Muscle of leg (tissue), 11 donors: Measurements from ENCODE around the gene TNFRSF25. TPM values are rescaled to one million over a fixed set of nuclear protein-coding genes. Genes with fewer than 3 reads are reported as not detected.

Experiments
- DNase-seq: peaks from one replicate; pipeline ENCODE4 v3.0.0; 2013
- H3K27ac ChIP-seq: one replicate; pipeline ENCODE4 v1.5.1; 2013; ENCODE audit warnings: mild to moderate bottlenecking, low read length, control low read depth
- H3K27me3 ChIP-seq: one replicate; pipeline ENCODE4 v1.6.1; 2013; ENCODE audit warnings: low read length; ENCODE audit not compliant: control insufficient read depth, insufficient read depth
- H3K36me3 ChIP-seq: one replicate; pipeline ENCODE4 v1.6.1; 2013; ENCODE audit warnings: low read length; ENCODE audit not compliant: control insufficient read depth, insufficient read depth
- H3K4me1 ChIP-seq: one replicate; pipeline ENCODE4 v1.6.1; 2013; ENCODE audit warnings: low read length; ENCODE audit not compliant: control insufficient read depth, insufficient read depth
- H3K4me3 ChIP-seq: one replicate; pipeline ENCODE4 v1.5.1; 2013; ENCODE audit warnings: low read length, control low read depth
- H3K9me3 ChIP-seq: replicated peaks from 2 replicates; pipeline ENCODE4 v1.6.1; 2013; ENCODE audit warnings: low read depth, low read length; ENCODE audit not compliant: control insufficient read depth
- WGBS: methylation state at CpG from one replicate; pipeline ENCODE4 v1.1.5; 2013; ENCODE audit warnings: missing lambda C conversion rate; ENCODE audit not compliant: insufficient coverage; 5-methylcytosine and 5-hydroxymethylcytosine counted together
- polyA plus RNA-seq, 8 donors: library from polyadenylated mRNA; unstranded; fragments of 120-200 nt; gene quantifications; one replicate each; pipeline versions ENCODE4 v1.2.1 to v1.2.3, GENCODE V29; 2013; ENCODE audit warnings: inconsistent platforms in 1 of 8, low replicate concordance in 1 of 8; ENCODE audit not compliant: insufficient read length in 8 of 8, insufficient read depth in 1 of 8
- total RNA-seq: library from RNA; stranded (reverse); fragments of 120-200 nt; gene quantifications from one replicate; pipeline ENCODE4 v1.2.4, GENCODE V29; 2013

TNFRSF25 gene
- total and polyA plus RNA-seq, 9 donors = 5.3 to 18.3 (median 11.0) TPM

- Histone ChIP-seq H3K27me3 (no peaks in the 10 kb centered on the region), H3K4me3 (no peak overlapping the region), H3K9me3 (no peaks in the 10 kb centered on the region), H3K4me1 (peaks cover 92% of the 10 kb centered on the region), H3K36me3 (no peaks in the 10 kb centered on the region), H3K27ac (no peak overlapping the region)
- DNase-seq = peak; percentile 72
- 41% methylated on average over 10 of the region's 20 CpGs for WGBS
These were observed 43.4 kb upstream of the TNFRSF25 start for GRCh38 chr1:6509220-6509918.

- H3K4me1 ChIP-seq = peaks cover 92% of the 10 kb centered on the region
These were observed 42.8 kb upstream of the TNFRSF25 start for GRCh38 chr1:6508816-6509189.

DNA sequence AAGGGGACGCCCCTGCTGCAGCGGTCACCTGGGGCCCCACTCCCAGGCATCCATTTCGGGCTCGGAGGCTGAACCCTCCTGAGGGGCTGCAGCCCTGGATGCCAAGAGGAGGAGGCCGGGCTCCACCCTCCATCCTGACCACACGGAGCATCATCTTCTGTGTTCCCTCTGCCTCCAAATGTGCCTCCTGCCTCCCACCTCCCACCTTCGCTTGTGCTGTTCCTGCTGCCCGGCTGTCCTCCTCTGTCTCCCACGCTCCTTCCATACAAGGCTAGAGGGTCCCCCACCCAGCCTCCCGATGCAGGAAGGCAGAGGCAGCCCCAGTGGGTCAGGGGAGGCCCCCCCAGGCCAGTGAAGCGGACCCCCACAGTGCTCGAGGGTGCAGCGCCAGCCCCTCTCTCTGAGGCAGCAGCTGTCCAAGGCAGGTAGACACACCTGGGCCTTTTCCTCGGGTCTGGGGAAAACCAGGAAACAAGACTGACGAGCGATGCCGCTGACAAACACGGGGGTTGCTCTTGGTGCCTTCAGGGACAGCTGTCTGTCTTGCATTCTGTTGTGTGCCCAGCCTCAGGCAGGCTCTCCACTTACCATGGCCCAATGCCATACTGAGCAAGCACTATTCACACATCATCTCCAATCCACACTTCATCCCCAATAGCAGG, 42.3 kb upstream of the TNFRSF25 start:
- Histone ChIP-seq H3K27me3 (no peaks in the 10 kb centered on the region), H3K4me1 (peaks cover 88% of the 10 kb centered on the region), H3K4me3 (no peak overlapping the region), H3K36me3 (no peaks in the 10 kb centered on the region), H3K9me3 (no peaks in the 10 kb centered on the region), H3K27ac (peak overlapping the region; percentile 29)
- 51% methylated on average over 14 of the region's 18 CpGs for WGBS
- DNase-seq = peak; percentile 60

More at GRCh38 chr1:6508816-6509189, 42.8 kb upstream of the TNFRSF25 start:
- DNase-seq = no peak
- Histone ChIP-seq H3K9me3 (no peaks in the 10 kb centered on the region), H3K27ac (peak overlapping the region; percentile 47), H3K27me3 (no peaks in the 10 kb centered on the region), H3K36me3 (no peaks in the 10 kb centered on the region), H3K4me3 (no peak overlapping the region)
- WGBS = 76% methylated on average over 10 of the region's 11 CpGs

- DNase-seq = no peak
- H3K27me3 ChIP-seq = no peaks in the 10 kb centered on the region
- H3K4me3 ChIP-seq = no peak overlapping the region
- H3K36me3 ChIP-seq = no peaks in the 10 kb centered on the region
- no peaks in the 10 kb centered on the region for H3K9me3 ChIP-seq
- WGBS = 25% methylated on average over 12 of the region's 12 CpGs
- H3K27ac ChIP-seq = peak overlapping the region; percentile 13
- peaks cover 87% of the 10 kb centered on the region for H3K4me1 ChIP-seq
These were observed 41.5 kb upstream of the TNFRSF25 start for GRCh38 chr1:6507461-6507911.

- H3K36me3 ChIP-seq = no peaks in the 10 kb centered on the region
- no peak for DNase-seq
- no peaks in the 10 kb centered on the region for H3K27me3 ChIP-seq
- 18% methylated on average over 3 of the region's 7 CpGs for WGBS
- H3K4me3 ChIP-seq = no peak overlapping the region
- peaks cover 87% of the 10 kb centered on the region for H3K4me1 ChIP-seq
- no peaks in the 10 kb centered on the region for H3K9me3 ChIP-seq
- H3K27ac ChIP-seq = peak overlapping the region; percentile 13
These were observed 41.1 kb upstream of the TNFRSF25 start for GRCh38 chr1:6507037-6507428.

DNA sequence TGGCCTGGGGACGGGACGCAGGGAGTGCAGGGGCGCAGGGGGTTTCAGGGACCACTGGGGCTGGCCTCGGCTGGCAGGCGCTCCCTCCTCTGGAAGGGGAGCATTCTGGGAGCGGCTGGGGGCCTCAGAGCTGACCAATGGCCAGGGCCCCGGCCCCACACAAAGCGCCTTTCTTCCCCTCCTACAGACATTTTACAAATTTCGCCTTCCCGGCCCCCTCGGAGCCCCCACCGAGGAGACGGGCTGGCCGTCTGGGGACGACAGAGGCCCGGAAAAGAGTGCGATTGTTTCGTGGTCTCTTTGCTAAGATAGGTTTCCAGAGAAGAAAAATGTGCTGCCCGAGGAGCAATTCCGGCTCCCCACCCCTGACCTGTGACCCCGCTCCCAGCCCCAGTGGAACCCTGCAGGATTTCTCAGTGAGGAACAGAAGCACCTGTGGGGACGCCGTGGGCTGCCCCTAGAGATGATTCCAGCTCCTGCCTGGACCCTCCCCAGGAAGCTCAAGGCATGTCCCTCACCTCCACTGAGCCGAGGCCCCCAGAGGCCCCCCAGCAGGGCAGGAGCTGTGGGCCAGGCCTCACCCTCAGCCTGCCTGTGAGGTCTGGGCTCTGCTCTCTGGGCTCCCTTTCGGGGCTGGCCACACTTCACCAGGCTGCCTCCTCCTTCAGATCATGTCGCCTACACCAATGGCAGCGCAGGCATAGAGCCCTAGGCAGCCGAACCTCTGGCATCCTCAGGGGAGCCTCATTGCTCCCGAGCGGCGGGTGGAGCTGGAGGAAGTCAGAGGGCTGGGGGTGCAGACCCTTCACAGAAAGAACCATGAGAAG, 40.5 kb upstream of the TNFRSF25 start:
- Histone ChIP-seq H3K27me3 (no peaks in the 10 kb centered on the region), H3K9me3 (no peaks in the 10 kb centered on the region), H3K36me3 (no peaks in the 10 kb centered on the region), H3K4me3 (no peak overlapping the region), H3K4me1 (peaks cover 87% of the 10 kb centered on the region), H3K27ac (no peak overlapping the region)
- no peak for DNase-seq
- WGBS = 60% methylated on average over 22 of the region's 31 CpGs

- no peaks in the 10 kb centered on the region for H3K9me3 ChIP-seq
- 79% methylated on average over 26 of the region's 31 CpGs for WGBS
- no peaks in the 10 kb centered on the region for H3K36me3 ChIP-seq
- no peaks in the 10 kb centered on the region for H3K27me3 ChIP-seq
- no peak overlapping the region for H3K27ac ChIP-seq
- no peak for DNase-seq
- no peak overlapping the region for H3K4me3 ChIP-seq
- H3K4me1 ChIP-seq = peaks cover 89% of the 10 kb centered on the region
These were observed 39.6 kb upstream of the TNFRSF25 start for GRCh38 chr1:6505367-6506209.

DNA sequence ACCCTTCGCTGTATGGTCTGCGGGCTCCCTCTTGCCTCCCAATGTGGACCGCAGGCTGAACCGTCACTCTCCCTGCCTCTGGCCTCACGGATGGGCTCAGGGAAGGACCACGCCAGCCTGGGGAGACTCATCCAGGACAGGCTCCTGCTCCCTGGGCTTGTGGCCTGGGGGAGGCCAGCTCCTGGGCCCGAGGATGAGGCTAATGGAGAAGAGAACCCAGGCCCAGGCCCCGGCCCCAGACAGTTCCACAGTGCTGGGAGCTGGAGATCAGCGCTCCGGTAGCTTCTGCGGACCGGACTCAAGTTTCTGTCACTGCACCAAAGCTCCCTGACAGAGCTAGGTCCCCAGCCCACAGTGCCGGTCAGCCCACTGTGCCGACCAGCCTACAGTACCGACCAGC, 38.9 kb upstream of the TNFRSF25 start:
- DNase-seq = no peak
- Histone ChIP-seq H3K4me1 (peaks cover 89% of the 10 kb centered on the region), H3K4me3 (no peak overlapping the region), H3K27ac (no peak overlapping the region), H3K9me3 (no peaks in the 10 kb centered on the region), H3K36me3 (no peaks in the 10 kb centered on the region), H3K27me3 (no peaks in the 10 kb centered on the region)
- 91% methylated on average over 15 of the region's 15 CpGs for WGBS

- Histone ChIP-seq H3K9me3 (no peaks in the 10 kb centered on the region), H3K27ac (no peak overlapping the region), H3K36me3 (no peaks in the 10 kb centered on the region), H3K4me3 (no peak overlapping the region), H3K27me3 (no peaks in the 10 kb centered on the region), H3K4me1 (peaks cover 89% of the 10 kb centered on the region)
- no peak for DNase-seq
- 69% methylated on average over 12 of the region's 20 CpGs for WGBS
These were observed 38.1 kb upstream of the TNFRSF25 start for GRCh38 chr1:6503884-6504602.
